Dendritic cell treated with granulocyte-macrophage colony-stimulating factor and Interleukin-4, amounts not matched to agents 40 ng/mL and 50 ng/mL, for 4 days (primary cell): ENCODE data around the gene CHST1.

Experiments used
- H3K27ac Mint-ChIP-seq: one replicate; pipeline ENCODE4 v1.8.0; 2022; ENCODE audit warnings: mild to moderate bottlenecking, mixed read lengths
- H3K27me3 Mint-ChIP-seq: one replicate; pipeline ENCODE4 v1.8.0; 2022; ENCODE audit warnings: mild to moderate bottlenecking, mixed read lengths
- H3K36me3 Mint-ChIP-seq: one replicate; pipeline ENCODE4 v1.8.0; 2022; ENCODE audit warnings: low read depth, mixed read lengths
- H3K4me1 Mint-ChIP-seq: one replicate; pipeline ENCODE4 v1.8.0; 2022; ENCODE audit warnings: low read depth, mixed read lengths
- H3K4me3 Mint-ChIP-seq: one replicate; pipeline ENCODE4 v1.8.0; 2022; ENCODE audit warnings: mild to moderate bottlenecking, moderate library complexity, mixed read lengths
- H3K9me3 Mint-ChIP-seq: one replicate; pipeline ENCODE4 v1.8.0; 2022; ENCODE audit warnings: mixed read lengths
- intact Hi-C: fragments of 100-400 bp; cut with micrococcal nuclease; formaldehyde crosslinking; loops from one replicate; pipeline ENCODE4 v1.15.0; 2022

The CHST1 gene

DNA sequence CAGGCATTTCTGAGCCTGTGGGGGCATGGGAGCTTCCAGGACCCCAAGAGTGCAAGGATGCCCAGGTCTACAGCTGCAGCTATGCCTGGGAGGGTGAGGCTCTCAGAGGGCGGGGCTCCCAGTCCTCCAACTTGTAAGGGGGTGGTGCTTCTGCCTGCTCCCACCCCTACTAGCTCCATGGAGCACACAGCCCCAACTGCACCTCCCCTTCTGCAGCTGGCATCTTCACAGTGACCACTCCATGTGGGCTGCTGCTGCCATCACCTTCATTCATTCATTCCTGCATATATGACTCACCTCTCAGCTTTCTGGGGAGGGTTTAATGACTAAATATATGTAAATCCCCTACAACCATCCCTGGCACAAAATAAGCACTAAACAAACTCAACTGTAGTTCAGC lies 43.8 kb downstream of the CHST1 start:
- peaks cover 26% of the 10 kb centered on the region for H3K9me3 Mint-ChIP-seq
- H3K4me3 Mint-ChIP-seq, result no peak overlapping the region
- peaks cover 30% of the 10 kb centered on the region for H3K27me3 Mint-ChIP-seq
- no peak overlapping the region for H3K27ac Mint-ChIP-seq
- H3K36me3 Mint-ChIP-seq, result no peaks in the 10 kb centered on the region
- H3K4me1 Mint-ChIP-seq, result no peaks in the 10 kb centered on the region
- intact Hi-C loops, result no loop called here

DNA sequence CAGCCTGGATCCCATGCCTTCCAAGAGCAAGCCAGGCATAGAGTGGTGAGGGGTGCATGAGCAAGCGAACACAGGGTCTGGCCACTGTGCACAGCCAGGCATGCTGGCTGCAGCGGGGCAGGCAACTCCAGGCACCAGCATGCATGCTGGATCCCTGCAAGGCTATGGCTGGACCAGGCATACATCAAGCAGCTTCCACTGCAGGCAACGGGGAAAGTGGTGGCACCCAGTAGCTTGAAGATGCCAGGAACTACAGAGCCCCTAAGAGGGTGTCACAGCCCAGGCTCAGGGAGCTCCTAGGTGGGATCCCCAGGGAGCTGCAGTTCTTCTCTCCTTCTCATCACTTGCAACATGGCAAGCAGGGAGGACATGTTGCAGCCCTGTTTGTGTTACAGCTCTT lies 45.2 kb downstream of the CHST1 start:
- H3K36me3 Mint-ChIP-seq, result no peaks in the 10 kb centered on the region
- H3K9me3 Mint-ChIP-seq, result peaks cover 26% of the 10 kb centered on the region

DNA sequence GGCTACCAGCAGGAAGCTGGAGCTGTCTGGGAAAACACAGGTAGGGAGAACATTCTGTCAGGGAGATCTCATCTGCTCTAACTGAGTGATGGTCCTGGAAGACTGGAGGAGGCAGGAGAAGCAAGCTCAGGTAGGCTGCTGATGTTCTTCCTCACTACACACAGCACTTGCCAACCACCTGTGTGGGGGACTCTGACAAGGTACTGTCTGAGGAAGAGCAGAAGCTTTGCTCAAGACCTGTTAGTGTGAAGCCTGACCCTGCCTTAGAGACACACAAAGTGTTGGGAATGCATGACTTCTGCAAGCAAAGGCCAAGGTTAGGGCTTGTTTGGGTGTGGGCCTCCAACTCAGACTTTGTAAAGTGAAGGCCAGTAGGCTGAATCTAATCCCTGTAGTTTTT lies 46.5 kb downstream of the CHST1 start:
- no peaks in the 10 kb centered on the region for H3K4me1 Mint-ChIP-seq
- no peak overlapping the region for H3K4me3 Mint-ChIP-seq
- no peaks in the 10 kb centered on the region for H3K36me3 Mint-ChIP-seq
- peaks cover 26% of the 10 kb centered on the region for H3K9me3 Mint-ChIP-seq
- intact Hi-C loops, result no loop called here
- H3K27me3 Mint-ChIP-seq, result peaks cover 40% of the 10 kb centered on the region
- H3K27ac Mint-ChIP-seq, result no peak overlapping the region

More for the DNA sequence above, 45.2 kb downstream of the CHST1 start:
- H3K27ac Mint-ChIP-seq, result no peak overlapping the region
- H3K4me1 Mint-ChIP-seq, result no peaks in the 10 kb centered on the region
- H3K4me3 Mint-ChIP-seq, result no peak overlapping the region
- peaks cover 36% of the 10 kb centered on the region for H3K27me3 Mint-ChIP-seq
- intact Hi-C loops, result no loop called here

DNA sequence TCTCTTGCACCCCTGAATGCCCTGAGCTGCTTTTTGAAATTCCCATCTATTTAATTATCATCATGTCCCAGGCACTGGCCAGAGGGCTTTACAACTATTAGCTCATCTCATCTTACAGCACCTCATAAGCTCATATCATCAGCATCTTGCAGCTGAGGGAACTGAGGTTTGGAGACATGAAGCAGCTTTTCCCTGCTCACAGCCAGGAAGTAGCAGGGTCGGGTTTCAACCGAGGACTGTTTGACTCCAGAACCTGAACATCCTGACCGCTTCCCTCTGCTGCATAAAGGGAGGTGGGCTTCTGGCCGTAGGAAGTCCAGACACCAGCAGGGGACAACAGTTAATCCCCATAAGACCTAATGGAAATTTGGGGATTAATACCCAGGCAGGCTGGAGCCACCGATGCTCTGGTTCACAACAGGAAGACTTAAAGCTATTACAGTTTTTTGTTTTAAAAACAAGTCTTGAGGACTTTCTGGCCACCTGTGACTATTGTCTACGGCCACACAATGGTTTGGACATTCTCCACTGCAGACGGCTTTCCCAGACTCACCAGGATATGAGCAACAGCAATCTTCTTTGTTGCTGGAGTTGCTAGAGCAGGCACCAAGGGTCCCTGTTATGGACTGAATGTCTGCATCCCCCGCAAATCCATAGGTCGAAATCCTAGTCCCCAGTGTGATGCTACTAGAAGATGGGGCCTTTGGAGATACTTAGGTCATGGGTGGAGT lies 47.4 kb downstream of the CHST1 start:
- no peak overlapping the region for H3K27ac Mint-ChIP-seq
- H3K36me3 Mint-ChIP-seq, result no peaks in the 10 kb centered on the region
- H3K27me3 Mint-ChIP-seq, result peaks cover 46% of the 10 kb centered on the region
- intact Hi-C loops, result no loop called here
- H3K4me3 Mint-ChIP-seq, result no peak overlapping the region
- no peaks in the 10 kb centered on the region for H3K4me1 Mint-ChIP-seq
- H3K9me3 Mint-ChIP-seq, result peaks cover 26% of the 10 kb centered on the region

DNA sequence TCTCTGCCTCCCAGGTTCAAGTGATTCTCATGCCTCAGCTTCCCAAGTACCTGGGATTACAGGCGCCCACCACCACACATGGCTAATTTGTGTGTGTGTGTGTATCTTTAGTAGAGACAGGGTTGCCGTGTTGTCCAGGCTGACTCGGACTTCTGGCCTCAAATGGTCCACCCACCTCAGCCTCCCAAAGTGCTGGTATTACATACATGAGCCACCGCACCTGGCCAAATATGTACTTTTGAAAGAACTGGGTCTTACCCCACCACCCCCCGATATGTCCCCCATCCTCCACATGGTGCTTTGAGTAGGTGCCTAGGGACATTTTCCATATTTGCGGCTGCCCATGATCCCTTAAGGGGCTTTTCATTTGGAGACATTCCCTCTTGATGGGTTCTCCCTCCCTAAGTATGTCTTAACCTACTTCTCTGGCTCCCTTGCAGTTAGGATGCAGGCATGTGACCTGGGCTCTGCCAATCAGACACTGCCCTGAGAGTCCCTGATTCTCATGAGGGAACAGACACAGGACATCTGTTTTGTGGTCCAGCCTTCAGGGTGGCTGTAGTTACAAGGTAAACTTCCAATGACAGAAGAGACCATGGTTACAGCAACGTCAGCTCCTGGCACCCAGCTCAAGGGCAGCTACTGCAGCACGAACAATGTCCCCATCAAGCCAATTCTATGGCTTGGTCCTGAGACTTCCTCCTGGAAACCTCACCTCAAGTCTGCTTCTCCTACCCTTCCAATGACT lies 48.4 kb downstream of the CHST1 start:
- no peak overlapping the region for H3K4me3 Mint-ChIP-seq

DNA sequence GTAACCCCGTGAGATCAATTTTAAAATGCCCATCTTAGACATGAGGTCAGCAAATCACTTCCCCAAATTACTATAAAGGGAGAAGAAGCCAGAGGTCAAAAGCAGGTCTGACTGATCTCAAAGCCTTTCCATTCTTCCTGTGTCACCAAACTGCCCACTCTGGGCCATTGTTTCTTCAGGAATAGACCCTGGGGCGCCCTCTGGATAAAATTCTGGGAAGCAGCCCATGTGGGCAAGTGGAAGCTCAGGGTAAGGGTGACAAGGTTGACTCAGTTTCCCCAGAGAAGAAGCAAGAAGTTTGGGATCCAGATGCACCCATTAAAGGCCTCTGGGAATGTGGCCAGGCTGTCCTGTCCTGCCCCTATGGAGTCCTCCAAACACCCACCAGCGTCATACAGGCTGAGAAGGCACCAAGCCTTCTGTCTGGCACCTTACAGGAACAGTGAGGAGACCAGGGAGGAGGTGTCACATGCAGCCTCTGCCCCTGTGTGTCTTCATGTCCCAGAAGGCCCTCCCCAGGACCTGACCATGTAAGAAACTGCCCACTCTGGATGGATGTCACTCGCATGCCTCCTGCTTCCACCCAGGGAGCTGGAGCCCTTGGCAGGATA lies 50.1 kb downstream of the CHST1 start:
- H3K4me1 Mint-ChIP-seq, result peaks cover 10% of the 10 kb centered on the region
- no peak overlapping the region for H3K4me3 Mint-ChIP-seq
- no peaks in the 10 kb centered on the region for H3K36me3 Mint-ChIP-seq
- H3K9me3 Mint-ChIP-seq, result peaks cover 7% of the 10 kb centered on the region
- intact Hi-C loops, result no loop called here
- H3K27me3 Mint-ChIP-seq, result peaks cover 59% of the 10 kb centered on the region
- H3K27ac Mint-ChIP-seq, result no peak overlapping the region

More for the DNA sequence above, 48.4 kb downstream of the CHST1 start:
- H3K36me3 Mint-ChIP-seq, result no peaks in the 10 kb centered on the region
- H3K27me3 Mint-ChIP-seq, result peaks cover 51% of the 10 kb centered on the region
- H3K27ac Mint-ChIP-seq, result no peak overlapping the region
- H3K9me3 Mint-ChIP-seq, result peaks cover 24% of the 10 kb centered on the region
- no peaks in the 10 kb centered on the region for H3K4me1 Mint-ChIP-seq
- intact Hi-C loops, result no loop called here

DNA sequence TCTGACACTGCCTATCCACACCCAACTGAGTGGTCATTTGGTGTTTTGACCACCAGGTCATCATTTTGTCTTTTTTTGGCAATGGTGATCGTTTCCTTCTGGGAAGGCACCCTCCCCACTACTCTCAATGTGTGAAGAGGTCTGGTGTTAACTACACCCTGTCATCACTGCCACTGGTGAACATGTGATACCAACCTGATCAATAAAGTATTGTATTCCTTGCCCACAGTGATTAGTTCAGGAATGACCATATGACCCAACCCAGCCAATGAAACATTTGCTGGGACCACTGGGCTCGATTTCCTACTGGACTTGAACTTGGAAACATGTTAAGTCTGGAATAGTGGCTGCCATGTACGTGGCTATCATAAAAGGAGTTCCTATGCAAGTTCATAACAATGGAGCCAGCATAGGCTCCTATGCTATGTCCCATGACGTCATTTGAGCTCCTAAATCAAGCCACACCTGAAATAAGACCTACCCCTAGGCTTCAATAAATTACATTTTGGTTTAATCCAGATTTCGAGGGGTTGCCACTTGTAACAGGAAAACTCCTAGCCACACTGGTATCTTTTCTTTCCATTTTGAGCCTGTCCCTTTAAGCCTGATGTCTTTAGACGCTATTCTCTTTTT lies 51.1 kb downstream of the CHST1 start:
- no peaks in the 10 kb centered on the region for H3K9me3 Mint-ChIP-seq
- no peaks in the 10 kb centered on the region for H3K36me3 Mint-ChIP-seq
- H3K27me3 Mint-ChIP-seq, result peaks cover 60% of the 10 kb centered on the region
- H3K27ac Mint-ChIP-seq, result no peak overlapping the region
- intact Hi-C loops, result no loop called here
- H3K4me1 Mint-ChIP-seq, result peaks cover 11% of the 10 kb centered on the region
- no peak overlapping the region for H3K4me3 Mint-ChIP-seq

DNA sequence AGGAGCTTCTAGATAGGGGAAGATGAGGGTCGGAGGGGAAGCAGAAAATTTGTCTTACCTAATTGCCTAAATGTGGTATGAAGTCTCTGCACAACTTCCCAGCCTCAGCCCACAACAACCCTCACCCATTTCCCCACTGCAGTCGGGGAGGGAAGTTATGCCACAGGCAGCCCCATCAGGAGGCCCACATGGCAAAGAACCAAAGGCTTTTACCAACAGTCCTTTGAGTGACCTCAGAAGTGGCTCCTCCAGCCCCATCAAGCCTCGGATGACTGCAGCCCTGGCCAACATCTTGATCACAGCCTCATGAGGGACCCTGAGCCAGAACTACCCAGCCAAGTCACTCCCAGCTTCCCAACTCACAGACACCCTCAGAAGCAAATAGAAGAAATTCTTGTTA lies 54.8 kb downstream of the CHST1 start:
- H3K27me3 Mint-ChIP-seq, result peaks cover 71% of the 10 kb centered on the region
- peaks cover 11% of the 10 kb centered on the region for H3K4me1 Mint-ChIP-seq

DNA sequence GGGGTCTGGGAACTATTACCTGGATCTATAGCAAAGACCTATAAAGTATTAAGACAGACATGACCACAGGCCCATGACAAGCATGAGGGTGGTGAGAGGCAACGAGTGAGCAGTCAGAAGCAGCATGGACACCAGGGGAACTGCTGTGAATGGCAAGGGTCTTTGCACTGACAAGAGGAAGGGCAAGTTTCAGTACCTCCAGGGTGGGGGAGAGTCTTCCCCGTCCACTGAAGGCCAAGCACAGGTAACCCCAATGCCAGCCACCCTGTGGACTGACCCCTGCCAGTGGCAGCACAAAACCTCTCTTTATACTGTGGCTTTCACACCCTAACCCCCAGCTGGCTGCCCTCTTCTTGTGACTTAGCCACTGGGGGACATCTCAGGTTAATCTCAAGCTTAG lies 55.5 kb downstream of the CHST1 start:
- intact Hi-C loops, result no loop called here
- Mint-ChIP-seq H3K36me3 (no peaks in the 10 kb centered on the region), H3K27me3 (peaks cover 72% of the 10 kb centered on the region), H3K9me3 (no peaks in the 10 kb centered on the region), H3K4me3 (no peak overlapping the region), H3K27ac (no peak overlapping the region), H3K4me1 (peaks cover 11% of the 10 kb centered on the region)

More for the DNA sequence above, 54.8 kb downstream of the CHST1 start:
- H3K4me3 Mint-ChIP-seq, result no peak overlapping the region
- no peaks in the 10 kb centered on the region for H3K36me3 Mint-ChIP-seq
- no peaks in the 10 kb centered on the region for H3K9me3 Mint-ChIP-seq
- intact Hi-C loops, result no loop called here
- no peak overlapping the region for H3K27ac Mint-ChIP-seq

DNA sequence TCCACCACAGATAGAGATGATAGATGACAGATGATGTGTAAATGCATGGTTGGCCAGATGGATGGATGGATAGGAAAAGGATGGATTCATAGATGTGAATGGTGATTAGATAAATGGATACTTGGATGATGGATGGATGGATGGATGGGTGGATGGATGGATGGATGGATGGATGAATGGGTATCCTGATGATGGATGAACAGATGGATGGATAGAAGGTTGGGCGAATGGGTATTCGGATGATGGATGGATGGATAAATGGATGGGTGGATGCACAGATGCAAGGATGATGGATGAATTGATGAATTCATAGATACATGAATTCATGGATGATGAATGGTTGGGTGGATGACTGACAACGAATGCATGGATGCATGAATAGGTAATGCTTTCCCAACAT lies 56.1 kb downstream of the CHST1 start:
- no peak overlapping the region for H3K27ac Mint-ChIP-seq
- no peaks in the 10 kb centered on the region for H3K9me3 Mint-ChIP-seq
- peaks cover 70% of the 10 kb centered on the region for H3K27me3 Mint-ChIP-seq
- no peaks in the 10 kb centered on the region for H3K36me3 Mint-ChIP-seq
- H3K4me3 Mint-ChIP-seq, result no peak overlapping the region
- peaks cover 11% of the 10 kb centered on the region for H3K4me1 Mint-ChIP-seq
- intact Hi-C loops, result no loop called here

DNA sequence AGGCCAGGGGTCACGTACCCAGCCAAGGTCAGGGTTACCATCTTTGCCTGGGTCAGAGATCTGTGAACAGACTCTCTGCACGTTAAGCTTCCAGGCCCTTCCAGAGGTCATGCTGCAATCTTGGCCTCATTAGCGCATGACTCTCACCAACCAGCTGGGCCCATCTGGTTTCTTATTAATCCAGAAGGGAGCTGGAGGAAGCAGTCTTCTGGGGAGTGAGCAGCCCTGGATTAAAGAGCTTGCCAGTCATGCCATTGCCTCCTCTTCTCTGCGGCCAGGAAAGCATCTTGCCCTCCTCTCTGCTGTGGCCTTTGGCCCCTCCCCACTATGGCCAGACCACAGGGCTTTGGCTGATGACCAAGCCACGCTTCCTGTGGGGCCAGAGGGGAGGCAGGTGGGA lies 57.4 kb downstream of the CHST1 start:
- intact Hi-C loops, result no loop called here
- peaks cover 74% of the 10 kb centered on the region for H3K27me3 Mint-ChIP-seq
- no peaks in the 10 kb centered on the region for H3K9me3 Mint-ChIP-seq
- H3K36me3 Mint-ChIP-seq, result no peaks in the 10 kb centered on the region
- peaks cover 11% of the 10 kb centered on the region for H3K4me1 Mint-ChIP-seq
- no peak overlapping the region for H3K27ac Mint-ChIP-seq
- H3K4me3 Mint-ChIP-seq, result no peak overlapping the region

DNA sequence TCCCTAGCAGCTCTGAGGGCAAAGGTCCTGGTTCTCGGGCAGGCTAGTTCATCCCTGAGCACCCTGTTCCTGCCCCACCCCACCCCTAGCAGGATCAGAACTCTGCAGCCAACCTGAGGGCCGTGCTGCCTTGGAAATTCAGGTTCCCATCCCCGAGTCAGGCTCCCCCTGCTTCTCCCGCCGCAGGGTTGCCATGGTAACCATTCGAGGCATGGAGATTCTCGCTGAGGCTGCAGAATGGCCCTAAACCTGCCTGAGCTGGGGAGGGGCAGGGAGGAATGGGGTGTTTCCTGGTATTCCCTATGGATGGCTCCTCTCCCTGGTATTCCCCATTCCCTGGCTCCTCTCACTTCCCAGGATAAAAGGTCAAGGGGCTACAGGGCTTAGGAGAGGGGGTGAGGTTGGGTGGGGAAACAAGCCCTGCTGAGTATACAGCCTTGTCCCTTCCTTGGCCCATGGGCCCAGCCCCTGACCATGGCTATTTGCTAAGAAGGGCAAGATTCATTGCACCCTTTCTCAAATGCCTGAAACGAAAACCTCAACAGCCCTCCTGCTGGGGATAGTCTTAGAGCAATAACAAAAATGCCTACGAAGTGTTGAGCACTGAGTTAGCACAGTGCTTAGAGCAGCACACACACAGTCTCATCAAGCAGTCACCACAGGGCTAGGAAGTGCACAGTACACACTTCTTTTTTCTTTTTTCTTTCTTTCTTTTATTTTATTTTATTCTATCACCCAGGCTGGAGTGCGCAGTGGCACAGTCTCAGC lies 58.7 kb downstream of the CHST1 start:
- no peaks in the 10 kb centered on the region for H3K9me3 Mint-ChIP-seq
- H3K27ac Mint-ChIP-seq, result no peak overlapping the region
- no peaks in the 10 kb centered on the region for H3K36me3 Mint-ChIP-seq
- peaks cover 11% of the 10 kb centered on the region for H3K4me1 Mint-ChIP-seq
- H3K4me3 Mint-ChIP-seq, result no peak overlapping the region
- peaks cover 67% of the 10 kb centered on the region for H3K27me3 Mint-ChIP-seq
- intact Hi-C loops, result no loop called here

DNA sequence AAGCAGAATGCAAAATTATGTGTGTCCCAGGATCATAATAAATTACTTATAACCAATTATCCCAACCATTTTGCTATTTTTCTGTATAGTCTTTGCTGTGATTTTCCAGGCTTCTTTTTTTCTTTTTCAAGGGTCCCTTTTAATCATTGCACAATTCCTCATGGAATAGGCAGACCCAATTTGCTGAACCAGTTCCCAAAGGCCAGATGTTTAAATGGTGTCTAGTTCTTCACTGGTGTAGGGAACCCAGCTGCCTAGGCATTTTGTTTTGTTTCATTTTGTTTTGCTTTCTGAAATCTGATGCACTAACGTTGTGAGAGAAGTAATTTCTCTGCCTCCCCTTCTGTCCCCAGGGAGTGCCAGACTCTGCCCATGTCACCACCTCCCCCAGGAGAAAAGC lies 60.4 kb downstream of the CHST1 start:
- H3K4me3 Mint-ChIP-seq, result no peak overlapping the region
- H3K36me3 Mint-ChIP-seq, result no peaks in the 10 kb centered on the region
- intact Hi-C loops, result no loop called here
- no peak overlapping the region for H3K27ac Mint-ChIP-seq
- H3K27me3 Mint-ChIP-seq, result peaks cover 64% of the 10 kb centered on the region
- no peaks in the 10 kb centered on the region for H3K9me3 Mint-ChIP-seq
- no peaks in the 10 kb centered on the region for H3K4me1 Mint-ChIP-seq
